Immature natural killer cell (primary cell): ENCODE data around the gene BAMBI. TPM values are rescaled to one million over a fixed set of nuclear protein-coding genes. Genes with fewer than 3 reads are reported as not detected.

Experiments
- DNase-seq, 3 donors: peaks; one replicate each; pipeline ENCODE4 v3.0.0; 2022; ENCODE audit warnings: mixed read lengths in 1 of 3
- H3K27ac Mint-ChIP-seq, 6 donors: one replicate each; pipeline ENCODE4 v1.8.0; 2020; ENCODE audit warnings: mixed read lengths in 6 of 6, mild to moderate bottlenecking in 5 of 6, inconsistent platforms in 4 of 6, moderate library complexity in 3 of 6
- H3K27me3 Mint-ChIP-seq, 3 donors: one replicate each; pipeline ENCODE4 v1.8.0; 2020 to 2021; ENCODE audit warnings: low read depth in 3 of 3, mild to moderate bottlenecking in 3 of 3, mixed read lengths in 3 of 3, moderate library complexity in 3 of 3, inconsistent platforms in 1 of 3
- H3K36me3 Mint-ChIP-seq, 3 donors: one replicate each; pipeline ENCODE4 v1.8.0; 2020; ENCODE audit warnings: mixed read lengths in 3 of 3, inconsistent platforms in 2 of 3, mild to moderate bottlenecking in 2 of 3
- H3K4me1 Mint-ChIP-seq, 2 donors: one replicate each; pipeline ENCODE4 v1.8.0; 2020; ENCODE audit warnings: inconsistent platforms in 2 of 2, mild to moderate bottlenecking in 2 of 2, mixed read lengths in 2 of 2, moderate library complexity in 1 of 2
- H3K4me3 Mint-ChIP-seq, 5 donors: one replicate each; pipeline ENCODE4 v1.8.0; 2020; ENCODE audit warnings: mild to moderate bottlenecking in 5 of 5, mixed read lengths in 5 of 5, inconsistent platforms in 3 of 5, moderate library complexity in 3 of 5
- H3K9me3 Mint-ChIP-seq, 6 donors: one replicate each; pipeline ENCODE4 v1.8.0; 2020; ENCODE audit warnings: mild to moderate bottlenecking in 6 of 6, mixed read lengths in 6 of 6, inconsistent platforms in 4 of 6, moderate library complexity in 3 of 6
- polyA plus RNA-seq, 3 donors: library from polyadenylated mRNA; unstranded; fragments of 300-500 nt; fragmentation: Illumina TruSeq; gene quantifications; one replicate each; pipeline ENCODE4 v1.2.3, GENCODE V29; 2021

The BAMBI gene
- polyA plus RNA-seq, 3 donors from 2014 or later: 0.23 to 0.28 TPM; not detected in 1

DNA sequence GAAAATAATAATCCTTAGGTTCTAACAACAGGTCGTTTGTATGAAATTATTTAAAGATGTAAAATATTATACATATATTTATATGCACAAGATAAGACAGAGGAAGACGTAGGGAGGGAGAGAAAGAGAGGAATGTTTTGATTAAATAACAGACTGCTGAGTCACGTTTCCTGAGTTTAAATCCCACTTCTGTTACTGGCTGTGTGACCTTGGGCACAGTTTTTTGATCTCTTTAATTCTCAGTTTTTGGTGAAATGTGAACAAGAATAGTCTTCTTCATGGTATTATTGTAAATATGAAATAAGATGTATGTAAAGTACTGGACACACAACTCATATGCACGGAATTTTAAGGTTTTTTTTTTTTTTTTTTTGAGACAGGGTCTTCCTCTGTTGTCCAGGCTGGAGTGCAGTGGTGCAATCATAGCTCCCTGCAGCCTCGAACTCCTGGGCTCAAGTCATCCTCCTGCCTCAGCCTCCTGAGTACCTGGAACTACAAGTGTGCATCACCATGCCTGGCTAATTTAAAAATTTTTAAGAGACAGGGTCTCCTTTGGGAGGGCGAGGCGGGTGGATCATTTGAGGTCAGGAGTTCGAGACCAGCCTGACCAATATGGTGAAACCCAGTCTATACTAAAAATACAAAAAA lies 42.6 kb downstream of the BAMBI start:
- Mint-ChIP-seq H3K4me1 (peaks cover 0 to 3% of the 10 kb centered on the region in 2 donors), H3K36me3 (no peaks in the 10 kb centered on the region), H3K9me3 (peaks cover 0 to 5% (median 0%) of the 10 kb centered on the region in 6 donors), H3K27me3 (peaks cover 0 to 19% (median 14%) of the 10 kb centered on the region in 3 donors), H3K4me3 (no peak overlapping the region), H3K27ac (no peak overlapping the region)
- no peak for DNase-seq

DNA sequence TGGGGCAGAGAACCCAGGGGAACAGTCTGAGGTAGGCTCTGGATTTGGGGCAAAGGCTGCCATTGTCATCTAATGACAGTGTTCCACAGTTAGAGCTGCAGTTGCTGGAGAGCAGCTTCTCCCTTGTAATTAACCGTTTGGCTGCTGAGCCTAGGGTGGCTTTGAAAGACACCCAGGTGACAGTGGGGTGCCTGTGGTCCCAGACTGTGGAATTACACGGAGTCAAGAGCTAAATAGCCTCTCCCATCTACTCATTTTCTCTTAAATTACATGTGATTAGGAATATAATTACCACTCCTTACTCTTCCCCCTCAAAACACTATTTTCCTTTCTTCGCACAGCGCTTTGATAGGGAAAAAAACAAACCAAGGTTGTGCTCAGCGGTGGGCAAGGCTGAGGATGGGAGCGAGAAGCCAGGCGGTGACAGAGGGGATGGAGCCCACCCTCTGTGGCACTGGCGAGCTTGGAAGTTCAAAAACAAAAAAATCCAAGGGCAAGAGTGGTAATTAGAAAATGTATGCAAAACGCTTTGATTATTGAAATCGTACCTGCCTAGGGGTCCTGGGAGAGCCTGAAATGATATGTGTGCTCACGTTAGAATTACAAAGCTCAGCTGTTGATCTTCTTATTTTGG lies 44.1 kb downstream of the BAMBI start:
- peaks cover 0 to 3% of the 10 kb centered on the region in 2 donors for H3K4me1 Mint-ChIP-seq
- peaks cover 0 to 21% (median 14%) of the 10 kb centered on the region in 3 donors for H3K27me3 Mint-ChIP-seq
- H3K9me3 Mint-ChIP-seq: peaks cover 0 to 5% (median 0%) of the 10 kb centered on the region in 6 donors
- H3K36me3 Mint-ChIP-seq: no peaks in the 10 kb centered on the region
- no peak overlapping the region for H3K4me3 Mint-ChIP-seq
- DNase-seq: no peak
- H3K27ac Mint-ChIP-seq: no peak overlapping the region

DNA sequence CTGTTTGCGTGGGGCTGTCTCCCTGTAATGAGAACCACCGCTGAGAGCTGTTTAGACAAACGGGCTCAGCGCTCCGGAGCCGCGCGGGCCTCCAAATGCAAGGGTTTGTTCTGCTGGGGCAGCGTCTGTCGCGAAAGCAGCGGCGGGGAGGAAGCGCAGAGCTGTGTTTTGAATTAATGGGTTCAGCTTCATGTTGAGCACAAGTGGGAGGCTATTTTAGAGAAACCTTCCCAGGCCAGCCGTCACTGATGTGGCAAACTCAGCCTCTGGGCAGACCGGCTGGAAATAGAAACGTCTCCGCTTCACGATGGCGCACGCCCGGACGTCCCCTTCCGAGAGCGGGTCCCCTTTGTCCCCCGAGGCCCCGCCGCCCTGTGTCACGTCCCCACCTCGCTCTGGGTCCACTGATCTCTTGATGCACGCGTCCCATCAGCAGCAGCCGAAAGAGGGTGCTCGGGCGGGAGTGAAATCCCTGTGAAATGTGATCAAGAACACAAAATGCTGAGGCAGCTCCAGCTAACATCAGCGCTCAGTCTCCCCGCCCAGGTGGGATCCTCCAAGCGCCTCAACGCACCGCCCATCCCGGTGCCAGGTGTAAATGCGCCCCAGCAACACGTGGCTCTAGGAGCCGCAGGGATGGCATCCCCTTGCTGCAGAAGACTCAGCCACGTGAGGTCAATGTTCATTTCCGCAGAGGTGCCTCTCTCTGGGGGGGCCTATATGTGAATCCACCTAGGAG lies 44.9 kb downstream of the BAMBI start:
- Mint-ChIP-seq H3K4me1 (peaks cover 0 to 3% of the 10 kb centered on the region in 2 donors), H3K27me3 (peaks cover 0 to 20% (median 14%) of the 10 kb centered on the region in 3 donors), H3K36me3 (no peaks in the 10 kb centered on the region), H3K27ac (no peak overlapping the region), H3K9me3 (peaks cover 0 to 5% (median 0%) of the 10 kb centered on the region in 6 donors), H3K4me3 (no peak overlapping the region)
- no peak for DNase-seq

DNA sequence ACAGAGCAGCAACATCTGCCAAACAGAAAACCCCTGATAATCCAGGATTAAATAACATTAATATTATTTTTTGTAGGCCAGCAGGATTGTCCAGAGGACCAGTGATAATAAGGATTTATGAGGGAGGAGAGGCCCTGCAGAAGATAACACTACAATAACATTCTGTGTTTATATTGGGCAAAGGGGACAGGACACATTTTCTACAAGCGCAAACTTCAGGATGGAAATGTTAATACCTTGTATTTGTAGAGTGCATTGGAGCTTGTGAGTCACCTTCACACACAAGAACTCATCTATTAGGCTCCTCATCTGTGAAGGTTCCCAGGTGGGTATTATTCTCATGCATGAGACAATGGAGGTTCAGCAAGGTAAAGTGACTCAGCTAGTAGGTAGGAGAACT lies 51.0 kb downstream of the BAMBI start:
- Mint-ChIP-seq H3K4me1 (no peaks in the 10 kb centered on the region), H3K36me3 (peaks cover 0 to 4% (median 0%) of the 10 kb centered on the region in 3 donors), H3K4me3 (no peak overlapping the region), H3K9me3 (peaks cover 0 to 4% (median 0%) of the 10 kb centered on the region in 6 donors), H3K27ac (no peak overlapping the region), H3K27me3 (peaks cover 2 to 14% (median 7%) of the 10 kb centered on the region in 3 donors)
- no peak for DNase-seq

DNA sequence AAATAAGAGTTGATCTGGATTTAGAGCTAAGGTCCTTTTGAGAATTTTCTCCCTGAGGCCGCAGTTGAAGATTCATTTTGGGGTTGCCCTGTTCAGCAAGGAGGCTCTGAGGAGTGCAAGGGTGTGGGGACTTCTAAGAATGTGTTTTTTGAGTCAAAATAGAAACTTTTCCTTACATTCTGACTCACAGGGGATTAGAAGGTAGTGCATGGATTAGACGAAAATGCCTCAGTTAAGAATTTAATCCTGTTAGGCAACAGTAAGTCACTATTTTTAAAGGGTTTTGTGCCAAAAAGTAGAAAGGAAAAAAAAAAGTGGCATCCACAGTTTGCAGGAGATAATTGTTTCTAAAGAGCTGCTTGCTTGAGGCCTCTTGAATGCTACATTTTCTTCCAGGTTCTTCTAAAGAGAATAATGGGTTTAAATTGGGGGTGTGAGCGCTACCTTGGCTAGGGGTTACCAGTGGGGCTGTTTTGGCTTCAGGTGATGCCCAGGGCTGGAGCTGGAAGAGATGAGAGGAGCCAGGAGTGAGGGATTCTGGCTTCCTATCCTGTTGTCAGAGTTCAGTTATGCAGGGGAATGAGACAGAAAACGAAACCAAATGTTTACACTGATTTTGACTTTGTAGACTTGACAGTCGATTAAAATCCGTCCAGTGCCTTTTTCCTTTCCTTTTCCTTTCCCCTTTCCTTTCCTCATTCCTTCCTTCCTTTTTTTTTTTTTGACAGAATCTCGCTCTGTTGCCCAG lies 52.9 kb downstream of the BAMBI start:
- peaks cover 2 to 10% (median 2%) of the 10 kb centered on the region in 3 donors for H3K27me3 Mint-ChIP-seq
- peaks cover 0 to 4% (median 1%) of the 10 kb centered on the region in 6 donors for H3K9me3 Mint-ChIP-seq

DNA sequence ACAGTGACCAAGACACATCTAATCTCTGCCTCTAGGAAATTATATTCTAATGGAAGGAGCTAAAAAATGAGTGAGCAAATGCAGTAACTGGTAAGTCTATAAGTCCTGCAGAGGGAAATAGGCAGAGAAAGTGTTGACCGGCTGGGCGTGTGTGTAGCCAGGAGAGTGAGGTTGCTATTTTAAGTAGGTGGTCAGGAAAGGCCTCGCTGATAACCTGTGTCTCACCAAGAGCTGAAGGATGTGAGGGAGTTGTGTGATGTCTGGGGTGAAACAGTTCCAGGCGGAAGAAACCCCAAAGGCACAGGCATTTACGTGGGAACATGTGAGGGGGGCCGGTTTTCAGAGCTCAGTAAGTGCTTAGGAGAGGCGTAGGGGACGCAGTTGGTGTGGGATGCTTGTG lies 54.8 kb downstream of the BAMBI start:
- Mint-ChIP-seq H3K27me3 (peaks cover 2 to 6% (median 2%) of the 10 kb centered on the region in 3 donors), H3K36me3 (peaks cover 0 to 4% (median 0%) of the 10 kb centered on the region in 3 donors), H3K4me3 (no peak overlapping the region), H3K27ac (no peak overlapping the region), H3K9me3 (peaks cover 0 to 4% (median 1%) of the 10 kb centered on the region in 6 donors), H3K4me1 (no peaks in the 10 kb centered on the region)
- DNase-seq: no peak

More for the DNA sequence above, 52.9 kb downstream of the BAMBI start:
- Mint-ChIP-seq H3K4me1 (no peaks in the 10 kb centered on the region), H3K27ac (no peak overlapping the region), H3K4me3 (no peak overlapping the region), H3K36me3 (peaks cover 0 to 4% (median 0%) of the 10 kb centered on the region in 3 donors)
- no peak for DNase-seq

Other genes starting within 250 kb of the BAMBI start
- 100 to 1,000 TPM in 1 of 3 donors, 10 to 100 TPM in 2; 55.8 to 105 (median 62.7) TPM for gene WAC, start 144.4 kb upstream of the BAMBI start, polyA plus RNA-seq